Measurements from ENCODE around the gene CAPN5. TPM values are rescaled to one million over a fixed set of nuclear protein-coding genes. Genes with fewer than 3 reads are reported as not detected.

The CAPN5 gene
- polyA plus RNA-seq, 4 donors, result 43.8 to 61.1 (median 54.7) TPM

GRCh38 chr11:77167111-77167626, 100.4 kb downstream of the CAPN5 start:
- no peak for FAIRE-seq
- WGBS, 3 donors, result 90 to 95% (median 93%) methylated on average over 9 of the region's 9 CpGs

GRCh38 chr11:77167791-77168190, 101.0 kb downstream of the CAPN5 start:
- peaks cover 0 to 12% (median 0%) of the 10 kb centered on the region in 3 donors for H3K4me1 ChIP-seq (ENCODE audit: control insufficient read depth in 3 of 3, insufficient read depth in 2 of 3, low read depth in 1 of 3, low read length in 2 of 3)
- H3K27me3 ChIP-seq (ENCODE audit: control insufficient read depth in 3 of 3, insufficient read depth in 3 of 3, low read length in 3 of 3), result no peaks in the 10 kb centered on the region
- H3K36me3 ChIP-seq (ENCODE audit: control insufficient read depth in 3 of 3, insufficient read depth in 2 of 3, low read depth in 1 of 3, low read length in 3 of 3), result peaks cover 0 to 79% (median 0%) of the 10 kb centered on the region in 3 donors
- DNase-seq (no peak), FAIRE-seq (no peak)
- no peaks in the 10 kb centered on the region for H3K9me3 ChIP-seq (ENCODE audit: control insufficient read depth in 2 of 2, insufficient read depth in 1 of 2, low read depth in 1 of 2, low read length in 1 of 2)
- no peak overlapping the region for H3K27ac ChIP-seq (ENCODE audit: low read depth in 1 of 3, low read length in 2 of 3)
- no peak overlapping the region for H3K4me3 ChIP-seq (ENCODE audit: low read depth in 1 of 3, low read length in 3 of 3)
- WGBS, 3 donors, result 71 to 88% (median 80%) methylated on average over 8 of the region's 8 CpGs

More at GRCh38 chr11:77167111-77167626, 100.4 kb downstream of the CAPN5 start:
- Histone ChIP-seq H3K27me3 (ENCODE audit: control insufficient read depth in 3 of 3, insufficient read depth in 3 of 3, low read length in 3 of 3) (no peaks in the 10 kb centered on the region), H3K27ac (ENCODE audit: low read depth in 1 of 3, low read length in 2 of 3) (no peak overlapping the region), H3K9me3 (ENCODE audit: control insufficient read depth in 2 of 2, insufficient read depth in 1 of 2, low read depth in 1 of 2, low read length in 1 of 2) (no peaks in the 10 kb centered on the region), H3K4me1 (ENCODE audit: control insufficient read depth in 3 of 3, insufficient read depth in 2 of 3, low read depth in 1 of 3, low read length in 2 of 3) (peaks cover 0 to 6% (median 0%) of the 10 kb centered on the region in 3 donors), H3K36me3 (ENCODE audit: control insufficient read depth in 3 of 3, insufficient read depth in 2 of 3, low read depth in 1 of 3, low read length in 3 of 3) (peaks cover 0 to 79% (median 0%) of the 10 kb centered on the region in 3 donors), H3K4me3 (ENCODE audit: low read depth in 1 of 3, low read length in 3 of 3) (no peak overlapping the region)
- DNase-seq, result no peak

GRCh38 chr11:77170107-77170506, 103.3 kb downstream of the CAPN5 start:
- peaks cover 0 to 26% (median 0%) of the 10 kb centered on the region in 3 donors for H3K4me1 ChIP-seq (ENCODE audit: control insufficient read depth in 3 of 3, insufficient read depth in 2 of 3, low read depth in 1 of 3, low read length in 2 of 3)
- no peaks in the 10 kb centered on the region for H3K9me3 ChIP-seq (ENCODE audit: control insufficient read depth in 2 of 2, insufficient read depth in 1 of 2, low read depth in 1 of 2, low read length in 1 of 2)
- WGBS, 3 donors, result 92 to 99% (median 96%) methylated on average over 5 of the region's 5 CpGs
- no peak overlapping the region for H3K27ac ChIP-seq (ENCODE audit: low read depth in 1 of 3, low read length in 2 of 3)
- FAIRE-seq (no peak), DNase-seq (no peak)
- H3K27me3 ChIP-seq (ENCODE audit: control insufficient read depth in 3 of 3, insufficient read depth in 3 of 3, low read length in 3 of 3), result no peaks in the 10 kb centered on the region
- H3K36me3 ChIP-seq (ENCODE audit: control insufficient read depth in 3 of 3, insufficient read depth in 2 of 3, low read depth in 1 of 3, low read length in 3 of 3), result peaks cover 0 to 91% (median 0%) of the 10 kb centered on the region in 3 donors
- no peak overlapping the region for H3K4me3 ChIP-seq (ENCODE audit: low read depth in 1 of 3, low read length in 3 of 3)

- Histone ChIP-seq H3K36me3 (ENCODE audit: control insufficient read depth in 3 of 3, insufficient read depth in 2 of 3, low read depth in 1 of 3, low read length in 3 of 3) (peaks cover 0 to 94% (median 0%) of the 10 kb centered on the region in 3 donors), H3K4me3 (ENCODE audit: low read depth in 1 of 3, low read length in 3 of 3) (no peak overlapping the region), H3K4me1 (ENCODE audit: control insufficient read depth in 3 of 3, insufficient read depth in 2 of 3, low read depth in 1 of 3, low read length in 2 of 3) (peaks cover 0 to 26% (median 0%) of the 10 kb centered on the region in 3 donors), H3K27ac (ENCODE audit: low read depth in 1 of 3, low read length in 2 of 3) (no peak overlapping the region), H3K9me3 (ENCODE audit: control insufficient read depth in 2 of 2, insufficient read depth in 1 of 2, low read depth in 1 of 2, low read length in 1 of 2) (no peaks in the 10 kb centered on the region), H3K27me3 (ENCODE audit: control insufficient read depth in 3 of 3, insufficient read depth in 3 of 3, low read length in 3 of 3) (no peaks in the 10 kb centered on the region)
- no peak for FAIRE-seq
- no peak for DNase-seq
- 91 to 94% (median 93%) methylated on average over 8 of the region's 8 CpGs for WGBS, 3 donors
Measured at GRCh38 chr11:77171254-77171653, 104.5 kb downstream of the CAPN5 start.

- H3K27me3 ChIP-seq (ENCODE audit: control insufficient read depth in 3 of 3, insufficient read depth in 3 of 3, low read length in 3 of 3), result no peaks in the 10 kb centered on the region
- FAIRE-seq (no peak), DNase-seq (peak in 1 of 2 donors; percentile 21)
- no peak overlapping the region for H3K4me3 ChIP-seq (ENCODE audit: low read depth in 1 of 3, low read length in 3 of 3)
- no peaks in the 10 kb centered on the region for H3K9me3 ChIP-seq (ENCODE audit: control insufficient read depth in 2 of 2, insufficient read depth in 1 of 2, low read depth in 1 of 2, low read length in 1 of 2)
- peaks cover 0 to 94% (median 0%) of the 10 kb centered on the region in 3 donors for H3K36me3 ChIP-seq (ENCODE audit: control insufficient read depth in 3 of 3, insufficient read depth in 2 of 3, low read depth in 1 of 3, low read length in 3 of 3)
- 70 to 79% (median 78%) methylated on average over 20 of the region's 20 CpGs for WGBS, 3 donors
- H3K4me1 ChIP-seq (ENCODE audit: control insufficient read depth in 3 of 3, insufficient read depth in 2 of 3, low read depth in 1 of 3, low read length in 2 of 3), result peaks cover 0 to 26% (median 0%) of the 10 kb centered on the region in 3 donors
- no peak overlapping the region for H3K27ac ChIP-seq (ENCODE audit: low read depth in 1 of 3, low read length in 2 of 3)
Measured at GRCh38 chr11:77171885-77172665, 105.3 kb downstream of the CAPN5 start.

- Histone ChIP-seq H3K4me3 (ENCODE audit: low read depth in 1 of 3, low read length in 3 of 3) (no peak overlapping the region), H3K27me3 (ENCODE audit: control insufficient read depth in 3 of 3, insufficient read depth in 3 of 3, low read length in 3 of 3) (no peaks in the 10 kb centered on the region), H3K36me3 (ENCODE audit: control insufficient read depth in 3 of 3, insufficient read depth in 2 of 3, low read depth in 1 of 3, low read length in 3 of 3) (peaks cover 0 to 93% (median 0%) of the 10 kb centered on the region in 3 donors), H3K27ac (ENCODE audit: low read depth in 1 of 3, low read length in 2 of 3) (no peak overlapping the region), H3K4me1 (ENCODE audit: control insufficient read depth in 3 of 3, insufficient read depth in 2 of 3, low read depth in 1 of 3, low read length in 2 of 3) (peaks cover 0 to 26% (median 0%) of the 10 kb centered on the region in 3 donors), H3K9me3 (ENCODE audit: control insufficient read depth in 2 of 2, insufficient read depth in 1 of 2, low read depth in 1 of 2, low read length in 1 of 2) (no peaks in the 10 kb centered on the region)
- DNase-seq (no peak), FAIRE-seq (no peak)
- 74 to 92% (median 88%) methylated on average over 16 of the region's 16 CpGs for WGBS, 3 donors
Measured at GRCh38 chr11:77172666-77172982, 105.9 kb downstream of the CAPN5 start.

GRCh38 chr11:77173494-77173893, 106.7 kb downstream of the CAPN5 start:
- 69 to 96% (median 82%) methylated on average over 8 to 10 of the region's 10 CpGs for WGBS, 3 donors
- DNase-seq, result peak in 1 of 2 donors; percentile 44
- no peak for FAIRE-seq
- Histone ChIP-seq H3K4me1 (ENCODE audit: control insufficient read depth in 3 of 3, insufficient read depth in 2 of 3, low read depth in 1 of 3, low read length in 2 of 3) (peaks cover 0 to 26% (median 0%) of the 10 kb centered on the region in 3 donors), H3K27ac (ENCODE audit: low read depth in 1 of 3, low read length in 2 of 3) (no peak overlapping the region), H3K9me3 (ENCODE audit: control insufficient read depth in 2 of 2, insufficient read depth in 1 of 2, low read depth in 1 of 2, low read length in 1 of 2) (no peaks in the 10 kb centered on the region), H3K36me3 (ENCODE audit: control insufficient read depth in 3 of 3, insufficient read depth in 2 of 3, low read depth in 1 of 3, low read length in 3 of 3) (peaks cover 0 to 92% (median 0%) of the 10 kb centered on the region in 3 donors), H3K27me3 (ENCODE audit: control insufficient read depth in 3 of 3, insufficient read depth in 3 of 3, low read length in 3 of 3) (no peaks in the 10 kb centered on the region), H3K4me3 (ENCODE audit: low read depth in 1 of 3, low read length in 3 of 3) (no peak overlapping the region)

GRCh38 chr11:77174559-77174958, 107.8 kb downstream of the CAPN5 start:
- DNase-seq, result no peak
- Histone ChIP-seq H3K4me3 (ENCODE audit: low read depth in 1 of 3, low read length in 3 of 3) (no peak overlapping the region), H3K27me3 (ENCODE audit: control insufficient read depth in 3 of 3, insufficient read depth in 3 of 3, low read length in 3 of 3) (no peaks in the 10 kb centered on the region), H3K27ac (ENCODE audit: low read depth in 1 of 3, low read length in 2 of 3) (no peak overlapping the region), H3K36me3 (ENCODE audit: control insufficient read depth in 3 of 3, insufficient read depth in 2 of 3, low read depth in 1 of 3, low read length in 3 of 3) (peaks cover 0 to 95% (median 0%) of the 10 kb centered on the region in 3 donors), H3K4me1 (ENCODE audit: control insufficient read depth in 3 of 3, insufficient read depth in 2 of 3, low read depth in 1 of 3, low read length in 2 of 3) (peaks cover 0 to 26% (median 0%) of the 10 kb centered on the region in 3 donors), H3K9me3 (ENCODE audit: control insufficient read depth in 2 of 2, insufficient read depth in 1 of 2, low read depth in 1 of 2, low read length in 1 of 2) (no peaks in the 10 kb centered on the region)
- 69 to 87% (median 84%) methylated on average over 16 of the region's 16 CpGs for WGBS, 3 donors
- no peak for FAIRE-seq
